GM18909 (cell line): ENCODE measurements around the gene RGS10.

Experiments used
- ATAC-seq: cut with Tn5 transposase; IDR thresholded peaks from one replicate; pipeline ENCODE4 v1.9.1; 2021; ENCODE audit warnings: mild to moderate bottlenecking; ENCODE audit not compliant: unreplicated experiment, poor library complexity

Gene RGS10

GRCh38 chr10:119521443-119522204 is 20.9 kb downstream of the RGS10 start:
- ATAC-seq = no peak

DNA sequence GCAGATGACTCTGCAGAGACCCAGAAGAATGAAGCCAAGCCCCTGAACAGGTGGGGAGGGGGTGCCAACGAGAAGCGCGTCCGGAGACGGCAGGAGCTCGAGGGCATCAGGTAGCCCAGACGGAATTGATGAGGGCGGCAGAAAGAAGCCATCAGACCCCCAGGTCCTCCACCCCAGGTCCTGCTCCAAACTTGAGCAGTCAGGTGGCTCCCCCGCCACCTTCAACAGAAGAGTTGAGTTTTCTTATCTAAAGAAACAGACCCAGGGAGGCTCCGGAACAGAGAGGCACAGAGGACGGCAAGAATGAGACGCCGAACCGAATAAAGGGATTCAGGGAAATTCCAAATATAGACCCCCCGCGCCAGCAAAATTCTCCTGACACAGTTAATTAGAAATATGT is 22.2 kb downstream of the RGS10 start:
- no peak for ATAC-seq

DNA sequence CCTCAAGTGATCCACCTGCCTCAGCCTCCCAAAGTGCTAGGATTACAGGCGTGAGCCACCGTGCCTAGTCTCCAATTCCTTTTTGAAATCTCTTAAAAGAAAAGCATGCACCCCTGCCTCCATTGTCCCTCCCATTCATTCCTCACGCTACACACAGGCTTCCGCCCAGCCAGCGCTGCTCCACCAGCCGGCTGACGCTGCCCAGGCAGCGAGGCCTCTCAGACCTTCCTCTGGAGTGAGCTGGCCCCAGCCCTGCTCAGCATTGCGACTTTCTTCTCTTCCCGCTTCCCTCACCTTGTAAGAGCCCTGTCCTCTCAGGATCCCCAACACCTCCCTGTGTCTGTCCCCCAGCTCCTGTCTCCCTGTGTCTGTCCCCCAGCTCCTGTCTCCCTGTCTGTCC is 23.6 kb downstream of the RGS10 start:
- ATAC-seq = no peak

GRCh38 chr10:119518176-119518575 is 24.3 kb downstream of the RGS10 start:
- ATAC-seq = peak; percentile 26

GRCh38 chr10:119517235-119518141 is 25.0 kb downstream of the RGS10 start:
- ATAC-seq = peak; percentile 63

GRCh38 chr10:119516381-119517234 is 25.9 kb downstream of the RGS10 start:
- ATAC-seq = peak; percentile 76

GRCh38 chr10:119515511-119516045 is 26.9 kb downstream of the RGS10 start:
- no peak for ATAC-seq

- ATAC-seq = no peak
Measured at GRCh38 chr10:119514819-119515218, 27.7 kb downstream of the RGS10 start.

DNA sequence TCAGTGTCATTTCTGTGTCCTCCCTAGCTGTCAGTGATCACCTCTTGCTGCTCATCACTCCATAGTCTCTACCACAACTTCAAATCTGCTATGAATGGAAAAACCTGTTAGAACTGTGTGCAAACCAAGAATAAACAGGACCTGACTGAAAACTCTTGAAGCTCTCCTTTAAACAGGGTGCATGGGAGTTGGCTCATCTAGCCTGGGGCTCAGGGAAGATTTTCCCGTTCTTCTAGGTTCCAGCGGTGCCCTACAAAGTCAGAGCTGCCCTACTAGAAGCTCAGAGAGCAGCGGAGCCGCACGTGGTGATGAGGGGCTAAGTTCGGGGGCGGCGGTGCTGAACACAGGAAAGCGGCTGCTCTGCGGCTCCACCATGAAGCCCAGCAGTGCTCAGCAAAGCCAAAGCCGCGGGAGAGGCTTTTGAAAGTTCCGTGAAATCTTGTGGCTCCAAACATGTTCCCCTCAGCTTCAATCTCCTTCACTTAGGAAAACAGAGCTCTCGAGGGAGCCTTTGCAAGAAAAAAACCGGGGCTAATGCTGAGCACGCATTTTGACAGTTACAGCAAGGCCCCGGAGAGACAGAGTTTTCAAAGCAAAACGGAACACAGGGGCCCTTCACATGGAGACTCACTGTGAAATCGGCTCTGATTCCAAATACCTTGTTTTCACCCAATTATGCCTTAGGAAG is 30.5 kb downstream of the RGS10 start:
- no peak for ATAC-seq

DNA sequence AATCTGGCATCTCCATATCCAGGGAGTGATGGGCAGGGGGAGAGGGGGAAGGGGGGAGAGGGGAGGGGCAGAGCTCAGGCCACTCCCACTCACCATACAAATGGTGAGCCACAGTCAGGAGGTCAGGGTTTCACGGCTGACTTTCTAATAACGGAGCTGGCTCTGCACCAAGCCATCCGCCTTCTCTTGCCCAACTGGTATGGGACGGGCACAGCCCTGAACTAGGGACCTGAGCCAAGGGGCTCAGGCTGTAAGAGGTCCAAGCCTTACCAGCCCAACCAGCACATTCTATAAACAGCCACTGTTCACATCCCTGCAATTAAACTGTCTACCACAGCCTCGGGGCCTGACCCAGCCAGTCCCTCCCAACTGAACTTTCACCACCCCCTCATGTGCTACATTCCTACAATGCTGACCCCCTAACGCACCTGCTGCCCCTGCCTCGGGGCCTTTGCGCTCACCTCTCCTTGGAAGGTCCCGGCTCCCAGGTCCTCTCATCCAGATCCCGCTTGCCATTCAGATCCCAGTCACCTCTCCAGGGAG is 32.5 kb downstream of the RGS10 start:
- ATAC-seq = no peak

- no peak for ATAC-seq
Measured at GRCh38 chr10:119507115-119507514, 35.4 kb downstream of the RGS10 start.

GRCh38 chr10:119505588-119506315 is 36.8 kb downstream of the RGS10 start:
- no peak for ATAC-seq

GRCh38 chr10:119505131-119505551 is 37.4 kb downstream of the RGS10 start:
- no peak for ATAC-seq

GRCh38 chr10:119504651-119505050 is 37.9 kb downstream of the RGS10 start:
- no peak for ATAC-seq

- ATAC-seq = no peak
Measured at GRCh38 chr10:119503821-119504220, 38.7 kb downstream of the RGS10 start.

DNA sequence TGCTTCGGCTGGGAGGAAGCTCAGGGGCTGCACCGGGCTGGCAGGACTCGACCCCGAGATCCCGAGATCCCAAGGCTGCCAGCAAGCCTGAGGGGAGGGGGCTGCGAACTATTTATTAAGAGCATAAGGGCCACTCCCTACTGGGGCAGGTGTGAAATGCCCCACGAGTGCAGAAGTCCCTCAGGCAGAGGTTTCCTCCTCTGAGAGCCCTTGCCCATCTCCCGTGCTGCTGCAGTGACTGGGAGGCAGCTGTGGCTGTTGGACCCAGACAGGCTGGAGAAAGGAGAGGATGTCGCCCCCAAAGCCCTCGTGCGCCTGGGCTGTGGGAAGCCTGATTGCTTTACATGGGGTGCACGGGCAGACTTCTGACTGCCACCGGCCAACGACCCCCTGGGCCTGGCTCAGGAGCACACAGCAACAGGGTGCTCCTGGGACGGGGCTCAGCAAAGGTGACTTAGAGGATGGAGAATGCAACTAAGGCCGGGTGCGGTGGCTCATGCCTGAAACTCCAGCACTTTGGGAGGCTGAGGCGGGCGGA is 39.8 kb downstream of the RGS10 start:
- peak; percentile 2 for ATAC-seq

DNA sequence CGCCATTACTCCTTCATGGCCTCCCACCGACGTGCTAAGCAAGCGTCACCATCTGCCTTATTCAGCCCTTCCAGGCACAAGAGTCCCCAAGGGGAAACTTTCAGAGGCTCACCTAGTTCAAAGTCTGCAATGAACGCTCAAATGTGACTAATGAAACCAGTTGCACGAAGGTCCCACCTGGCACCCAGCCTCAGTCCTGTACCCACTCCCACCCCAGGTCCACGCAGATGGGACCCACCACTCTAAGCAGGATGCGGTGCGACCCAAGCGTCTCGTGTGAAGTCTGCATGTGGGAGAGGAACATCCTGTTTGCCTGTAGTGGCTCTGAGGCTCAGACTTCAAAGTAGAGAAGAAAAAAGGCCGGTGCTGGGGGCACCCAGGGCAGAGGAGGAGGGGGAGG is 40.3 kb downstream of the RGS10 start:
- peak; percentile 71 for ATAC-seq

DNA sequence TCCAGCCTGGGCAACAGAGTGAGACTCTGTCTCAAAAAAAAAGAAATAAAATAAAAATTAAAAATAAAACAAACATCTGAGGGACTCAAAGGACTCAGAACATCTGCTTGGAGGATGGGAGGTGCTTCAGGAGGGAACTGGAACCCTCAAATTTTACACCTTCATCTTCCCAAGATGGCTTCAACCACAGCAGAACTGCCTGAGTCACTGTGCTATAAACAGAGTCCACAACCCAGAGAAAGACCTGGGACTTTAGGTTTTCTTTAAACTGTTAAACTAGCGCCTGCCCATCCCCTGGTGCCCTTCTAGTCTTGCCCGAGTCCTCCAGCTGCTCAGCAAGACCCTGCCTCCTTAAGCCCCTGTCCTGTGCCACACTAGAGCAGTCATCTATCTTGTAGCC is 40.8 kb downstream of the RGS10 start:
- no peak for ATAC-seq
